SHP77 (cell line): ENCODE measurements around the gene NT5C1B.

Source experiments
- DNase-seq, 2 experiments: peaks; one replicate each; lab custom pipeline; 2025; lab: John Stamatoyannopoulos, UW

The NT5C1B gene

GRCh38 chr2:18514526-18515461 lies 74.6 kb downstream of the NT5C1B start:
- DNase-seq: no peak
